Activated T-cell treated with anti-CD3 and anti-CD28 coated beads, Interleukin-2, amount 50 U/mL, for 72 hours (primary cell): ENCODE data around the gene PCDHB1. TPM values are rescaled to one million over a fixed set of nuclear protein-coding genes. Genes with fewer than 3 reads are reported as not detected.
"Not testable (repeated sequence)": the region's sequence is repeated elsewhere in the genome, so short reads cannot be mapped to it uniquely, and the experiment has no call there.

ENCODE experiments used
- ATAC-seq, 2 donors: fragments of 150-1000 bp; cut with Tn5 transposase; replicated peaks in 1 of 2; 2 replicates each; pipeline ENCODE4 v1.10.0; 2021; ENCODE audit warnings: moderate library complexity in 2 of 2, mild to moderate bottlenecking in 1 of 2
- DNase-seq, 2 donors: peaks; one replicate each; pipeline ENCODE4 v3.0.0; 2021 to 2022; ENCODE audit warnings: mixed read lengths in 1 of 2
- H3K27ac Mint-ChIP-seq: one replicate; pipeline ENCODE4 v1.8.0; 2022; ENCODE audit warnings: mild to moderate bottlenecking, moderate library complexity, mixed read lengths
- H3K27me3 Mint-ChIP-seq: one replicate; pipeline ENCODE4 v1.8.0; 2022; ENCODE audit warnings: low read depth, mixed read lengths
- H3K36me3 Mint-ChIP-seq, 2 donors: one replicate each; pipeline ENCODE4 v1.8.0; 2022; ENCODE audit warnings: mixed read lengths in 2 of 2, mild to moderate bottlenecking in 1 of 2; ENCODE audit not compliant: insufficient read depth in 2 of 2
- H3K4me1 Mint-ChIP-seq: one replicate; pipeline ENCODE4 v1.8.0; 2022; ENCODE audit warnings: low read depth, mixed read lengths
- H3K4me3 Mint-ChIP-seq, 2 donors: one replicate each; pipeline ENCODE4 v1.8.0; 2022; ENCODE audit warnings: mild to moderate bottlenecking in 2 of 2, mixed read lengths in 2 of 2, moderate library complexity in 2 of 2
- H3K9me3 Mint-ChIP-seq, 2 donors: one replicate each; pipeline ENCODE4 v1.8.0; 2022; ENCODE audit warnings: mixed read lengths in 2 of 2
- total RNA-seq, 2 donors: library from RNA; stranded (reverse); gene quantifications; one replicate each; pipeline ENCODE4 v1.2.3, GENCODE V29; 2022

The PCDHB1 gene
- total RNA-seq, 2 donors from 2014 or later = not detected

DNA sequence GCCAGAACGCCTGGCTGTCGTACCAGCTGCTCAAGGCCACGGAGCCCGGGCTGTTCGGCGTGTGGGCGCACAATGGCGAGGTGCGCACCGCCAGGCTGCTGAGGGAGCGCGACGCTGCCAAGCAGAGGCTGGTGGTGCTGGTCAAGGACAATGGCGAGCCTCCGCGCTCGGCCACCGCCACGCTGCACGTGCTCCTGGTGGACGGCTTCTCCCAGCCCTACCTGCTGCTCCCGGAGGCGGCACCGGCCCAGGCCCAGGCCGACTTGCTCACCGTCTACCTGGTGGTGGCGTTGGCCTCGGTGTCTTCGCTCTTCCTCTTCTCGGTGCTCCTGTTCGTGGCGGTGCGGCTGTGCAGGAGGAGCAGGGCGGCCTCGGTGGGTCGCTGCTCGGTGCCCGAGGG lies 45.4 kb downstream of the PCDHB1 start:
- not testable (repeated sequence) for H3K27ac Mint-ChIP-seq, H3K4me1 Mint-ChIP-seq, ATAC-seq, H3K4me3 Mint-ChIP-seq, DNase-seq
- Mint-ChIP-seq H3K9me3 (peaks cover 11 to 12% of the 10 kb centered on the region in 2 donors), H3K36me3 (peaks cover 10 to 12% of the 10 kb centered on the region in 2 donors), H3K27me3 (peaks cover 46% of the 10 kb centered on the region)

DNA sequence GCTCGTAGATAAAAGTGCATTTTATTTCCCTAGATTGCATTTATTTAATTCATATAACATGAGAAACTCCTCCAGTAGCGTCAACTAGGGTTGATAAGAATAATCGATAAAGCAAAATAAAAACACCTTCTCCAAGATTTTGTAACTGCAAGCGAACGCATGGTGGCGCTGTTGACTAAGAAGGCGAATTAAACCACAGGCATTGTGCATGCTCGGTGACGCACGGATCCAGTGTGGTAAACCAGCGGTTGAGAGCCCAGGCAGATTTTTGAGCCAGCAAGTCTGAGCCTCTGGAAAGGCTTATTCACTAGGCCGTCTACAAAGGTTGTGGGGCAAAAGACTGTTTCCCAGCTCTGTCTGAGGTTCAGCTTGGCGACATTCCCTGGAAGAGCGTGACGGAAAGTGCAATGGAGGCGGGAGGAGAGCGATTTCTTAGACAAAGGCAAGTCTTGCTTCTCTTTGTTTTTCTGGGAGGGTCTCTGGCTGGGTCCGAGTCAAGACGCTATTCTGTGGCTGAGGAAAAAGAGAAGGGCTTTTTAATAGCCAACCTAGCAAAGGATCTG lies 49.1 kb downstream of the PCDHB1 start, which contains the start of gene PCDHB3:
Gene PCDHB3, plus strand, starts transcription at position 231 of the 563 bp plus-strand sequence. Its CDS starts 177 bp downstream, at position 408.
- peaks cover 8 to 9% of the 10 kb centered on the region in 2 donors for H3K9me3 Mint-ChIP-seq

DNA sequence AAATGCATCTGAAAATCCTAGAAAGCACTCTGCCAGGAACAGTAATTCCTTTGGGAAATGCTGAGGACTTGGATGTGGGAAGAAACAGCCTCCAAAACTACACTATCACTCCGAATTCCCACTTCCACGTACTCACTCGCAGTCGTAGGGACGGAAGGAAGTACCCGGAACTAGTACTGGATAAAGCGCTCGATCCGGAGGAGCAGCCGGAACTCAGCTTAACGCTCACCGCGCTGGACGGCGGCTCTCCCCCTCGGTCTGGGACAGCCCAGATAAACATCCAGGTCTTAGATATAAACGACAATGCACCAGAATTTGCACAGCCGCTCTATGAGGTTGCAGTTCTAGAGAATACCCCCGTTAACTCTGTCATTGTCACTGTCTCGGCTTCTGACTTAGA lies 49.9 kb downstream of the PCDHB1 start:
- peaks cover 4 to 8% of the 10 kb centered on the region in 2 donors for H3K36me3 Mint-ChIP-seq
- H3K27me3 Mint-ChIP-seq = peaks cover 28% of the 10 kb centered on the region
- peaks cover 6 to 9% of the 10 kb centered on the region in 2 donors for H3K9me3 Mint-ChIP-seq
- H3K4me1 Mint-ChIP-seq = no peaks in the 10 kb centered on the region
- no peak overlapping the region for H3K4me3 Mint-ChIP-seq
- no peak for ATAC-seq
- no peak for DNase-seq
- no peak overlapping the region for H3K27ac Mint-ChIP-seq

More for the DNA sequence above, 49.1 kb downstream of the PCDHB1 start, which contains the start of gene PCDHB3:
- no peak within 1 kb of the TSS for H3K27ac Mint-ChIP-seq
- H3K36me3 Mint-ChIP-seq = peaks cover 5 to 8% of the 10 kb centered on the region in 2 donors
- no peak within 1 kb of the TSS for H3K4me3 Mint-ChIP-seq
- DNase-seq (peak; percentile 46 to 58), ATAC-seq (no peak)
- H3K4me1 Mint-ChIP-seq = no peaks in the 10 kb centered on the region
- peaks cover 35% of the 10 kb centered on the region for H3K27me3 Mint-ChIP-seq

DNA sequence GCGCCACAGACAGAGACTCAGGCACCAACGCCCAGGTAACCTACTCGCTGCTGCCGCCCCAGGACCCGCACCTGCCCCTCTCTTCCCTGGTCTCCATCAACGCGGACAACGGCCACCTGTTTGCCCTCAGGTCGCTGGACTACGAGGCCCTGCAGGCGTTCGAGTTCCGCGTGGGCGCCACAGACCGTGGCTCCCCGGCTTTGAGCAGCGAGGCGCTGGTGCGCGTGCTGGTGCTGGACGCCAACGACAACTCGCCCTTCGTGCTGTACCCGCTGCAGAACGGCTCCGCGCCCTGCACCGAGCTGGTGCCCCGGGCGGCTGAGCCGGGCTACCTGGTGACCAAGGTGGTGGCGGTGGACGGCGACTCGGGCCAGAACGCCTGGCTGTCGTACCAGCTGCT lies 50.9 kb downstream of the PCDHB1 start:
- DNase-seq, ATAC-seq, H3K27ac Mint-ChIP-seq, H3K4me1 Mint-ChIP-seq, H3K9me3 Mint-ChIP-seq, H3K4me3 Mint-ChIP-seq, H3K36me3 Mint-ChIP-seq: not testable (repeated sequence)
- peaks cover 28% of the 10 kb centered on the region for H3K27me3 Mint-ChIP-seq

- peaks cover 28% of the 10 kb centered on the region for H3K27me3 Mint-ChIP-seq
- not testable (repeated sequence) for ATAC-seq, H3K4me1 Mint-ChIP-seq, H3K27ac Mint-ChIP-seq, H3K9me3 Mint-ChIP-seq, H3K36me3 Mint-ChIP-seq, H3K4me3 Mint-ChIP-seq, DNase-seq
Measured at GRCh38 chr5:141102471-141102870, 51.3 kb downstream of the PCDHB1 start.

DNA sequence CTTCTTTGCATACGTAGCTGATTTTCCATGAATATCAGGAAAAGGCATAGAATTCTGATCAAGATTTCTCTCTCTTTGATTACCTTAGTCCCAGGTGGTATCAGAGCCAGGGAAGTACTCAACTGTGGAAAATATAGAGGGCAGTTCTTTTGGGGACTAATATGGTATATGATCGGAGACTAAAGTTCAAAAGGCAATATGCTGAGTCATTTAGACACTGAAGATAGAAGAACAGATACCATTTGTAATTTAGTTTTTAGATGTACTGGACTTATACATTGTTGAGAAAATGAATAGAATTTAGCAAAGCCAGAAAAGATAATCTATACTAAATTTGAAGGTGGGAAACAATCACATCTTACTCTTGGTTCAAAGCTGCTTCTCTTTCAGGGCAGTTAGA lies 54.2 kb downstream of the PCDHB1 start:
- no peak overlapping the region for H3K4me3 Mint-ChIP-seq
- no peaks in the 10 kb centered on the region for H3K4me1 Mint-ChIP-seq
- peaks cover 2 to 6% of the 10 kb centered on the region in 2 donors for H3K36me3 Mint-ChIP-seq
- H3K27ac Mint-ChIP-seq = no peak overlapping the region
- H3K27me3 Mint-ChIP-seq = peaks cover 15% of the 10 kb centered on the region
- ATAC-seq = no peak
- H3K9me3 Mint-ChIP-seq = peaks cover 2 to 7% of the 10 kb centered on the region in 2 donors
- no peak for DNase-seq

Other genes starting within 250 kb of the PCDHB1 start
- gene PCDHA4, start 244.3 kb upstream of the PCDHB1 start, total RNA-seq = not detected
- not detected for gene PCDHA5, start 229.8 kb upstream of the PCDHB1 start, total RNA-seq
- gene PCDHA6, start 223.4 kb upstream of the PCDHB1 start, total RNA-seq = not detected
- not detected for gene PCDHA7, start 217.1 kb upstream of the PCDHB1 start, total RNA-seq
- not detected for gene PCDHA8, start 210.2 kb upstream of the PCDHB1 start, total RNA-seq
- not detected for gene PCDHA9, start 203.0 kb upstream of the PCDHB1 start, total RNA-seq
- gene PCDHA10, start 195.5 kb upstream of the PCDHB1 start, total RNA-seq = not detected
- not detected for gene PCDHA11, start 182.4 kb upstream of the PCDHB1 start, total RNA-seq
- gene PCDHA12, start 176.1 kb upstream of the PCDHB1 start, total RNA-seq = not detected
- not detected for gene PCDHA13, start 169.2 kb upstream of the PCDHB1 start, total RNA-seq
- gene PCDHAC1, start 125.1 kb upstream of the PCDHB1 start, total RNA-seq = not detected
- gene PCDHAC2, start 84.9 kb upstream of the PCDHB1 start, total RNA-seq = not detected
- gene PCDHB2, start 43.2 kb downstream of the PCDHB1 start, total RNA-seq = not detected
- gene PCDHB3, start 49.1 kb downstream of the PCDHB1 start, total RNA-seq = not detected
- gene PCDHB4, start 70.4 kb downstream of the PCDHB1 start, total RNA-seq = not detected
- gene PCDHB5, start 83.8 kb downstream of the PCDHB1 start, total RNA-seq = not detected
- gene PCDHB6, start 98.7 kb downstream of the PCDHB1 start, total RNA-seq = not detected
- not detected for gene PCDHB7, start 121.3 kb downstream of the PCDHB1 start, total RNA-seq
- not detected for gene PCDHB8, start 126.4 kb downstream of the PCDHB1 start, total RNA-seq
- not detected for gene PCDHB16, start 131.0 kb downstream of the PCDHB1 start, total RNA-seq
- gene PCDHB9, start 135.8 kb downstream of the PCDHB1 start, total RNA-seq = under 1 TPM in 1 of 2 donors, not detected in 1; 0.05 TPM
- gene PCDHB10, start 141.0 kb downstream of the PCDHB1 start, total RNA-seq = not detected
- not detected for gene PCDHB11, start 148.3 kb downstream of the PCDHB1 start, total RNA-seq
- gene PCDHB12, start 157.3 kb downstream of the PCDHB1 start, total RNA-seq = not detected
- gene PCDHB13, start 162.5 kb downstream of the PCDHB1 start, total RNA-seq = not detected
- not detected for gene PCDHB14, start 172.0 kb downstream of the PCDHB1 start, total RNA-seq
- not detected for gene PCDHB15, start 194.0 kb downstream of the PCDHB1 start, total RNA-seq